Central memory CD4-positive, alpha-beta T cell (primary cell): ENCODE data around the gene CIROP.
"Not testable (repeated sequence)": the region's sequence is repeated elsewhere in the genome, so short reads cannot be mapped to it uniquely, and the experiment has no call there.

Source experiments
- DNase-seq: peaks from one replicate; pipeline ENCODE4 v3.0.0; 2022

The CIROP gene

GRCh38 chr14:23113431-23114119 lies 8.8 kb upstream of the CIROP start:
- no peak for DNase-seq

GRCh38 chr14:23112359-23113178 lies 7.8 kb upstream of the CIROP start:
- no peak for DNase-seq

GRCh38 chr14:23110579-23111365 lies 6.0 kb upstream of the CIROP start:
- DNase-seq, result no peak

- no peak for DNase-seq
Measured at GRCh38 chr14:23109769-23110168, 5.0 kb upstream of the CIROP start.

GRCh38 chr14:23108169-23108568 lies 3.4 kb upstream of the CIROP start:
- not testable (repeated sequence) for DNase-seq

GRCh38 chr14:23107620-23108019 lies 2.8 kb upstream of the CIROP start:
- DNase-seq, result not testable (repeated sequence)

GRCh38 chr14:23106747-23107045 lies 1.9 kb upstream of the CIROP start:
- DNase-seq, result no peak

- no peak for DNase-seq
Measured at GRCh38 chr14:23105348-23105824, 597 bp upstream of the CIROP start.

GRCh38 chr14:23104070-23104590 lies 659 bp downstream of the CIROP start:
- DNase-seq, result no peak

- no peak for DNase-seq
Measured at GRCh38 chr14:23103581-23103980, 1.2 kb downstream of the CIROP start.

- no peak for DNase-seq
Measured at GRCh38 chr14:23102801-23103200, 2.0 kb downstream of the CIROP start.

- DNase-seq, result no peak
Measured at GRCh38 chr14:23101986-23102625, 2.7 kb downstream of the CIROP start.

- DNase-seq, result no peak
Measured at GRCh38 chr14:23101213-23101970, 3.4 kb downstream of the CIROP start.

- DNase-seq, result no peak
Measured at GRCh38 chr14:23099212-23099861, 5.5 kb downstream of the CIROP start.

- DNase-seq, result no peak
Measured at GRCh38 chr14:23097786-23098185, 7.0 kb downstream of the CIROP start.

- peak; percentile 100 for DNase-seq
Measured at GRCh38 chr14:23095196-23096108, 9.3 kb downstream of the CIROP start, which contains the start of gene C14orf119. Gene C14orf119 (plus strand): TSS chr14:23095505. CDS start chr14:23097659, 2,154 bp downstream.

- no peak for DNase-seq
Measured at GRCh38 chr14:23094666-23095195, 10.1 kb downstream of the CIROP start, which contains the start of gene ACIN1. Gene ACIN1 (minus strand): TSS chr14:23095136. CDS start chr14:23095112, 24 bp downstream.

GRCh38 chr14:23093991-23094665 lies 10.7 kb downstream of the CIROP start:
- DNase-seq, result no peak

GRCh38 chr14:23093526-23093925 lies 11.3 kb downstream of the CIROP start:
- no peak for DNase-seq
